Lung microvascular endothelial cell (primary cell): Measurements from ENCODE around the gene ARHGEF10L. TPM values are rescaled to one million over a fixed set of nuclear protein-coding genes. Genes with fewer than 3 reads are reported as not detected.
A peak's percentile ranks its signal among the peaks of the same experiment; 100 is the strongest.

Experiments
- DNase-seq, 2 donors: peaks; one replicate each; pipeline versions ENCODE4 v3.0.0 to v3.0.0-alpha.2; 2010; ENCODE audit warnings: low read depth in 2 of 2
- total RNA-seq: library from RNA; depleted of rRNA; stranded (reverse); fragments of >200 nt; gene quantifications from 2 replicates; pipeline ENCODE4 v1.2.1, GENCODE V29; 2014

ARHGEF10L gene
- total RNA-seq, 1 donor from 2014 or later = 0.20 TPM

GRCh38 chr1:17633654-17634053, 94.2 kb downstream of the ARHGEF10L start:
- DNase-seq = no peak

- no peak for DNase-seq
Measured at GRCh38 chr1:17635276-17635675, 95.8 kb downstream of the ARHGEF10L start.

- DNase-seq = no peak
Measured at GRCh38 chr1:17635811-17636210, 96.3 kb downstream of the ARHGEF10L start.

GRCh38 chr1:17636612-17637011, 97.1 kb downstream of the ARHGEF10L start:
- no peak for DNase-seq

GRCh38 chr1:17637055-17637454, 97.6 kb downstream of the ARHGEF10L start:
- DNase-seq = no peak

GRCh38 chr1:17639703-17640340, 100.3 kb downstream of the ARHGEF10L start:
- DNase-seq = no peak

- DNase-seq = no peak
Measured at GRCh38 chr1:17640393-17640792, 100.9 kb downstream of the ARHGEF10L start.

GRCh38 chr1:17640975-17641374, 101.5 kb downstream of the ARHGEF10L start:
- no peak for DNase-seq

GRCh38 chr1:17642169-17642568, 102.7 kb downstream of the ARHGEF10L start:
- no peak for DNase-seq

- DNase-seq = no peak
Measured at GRCh38 chr1:17642943-17643342, 103.4 kb downstream of the ARHGEF10L start.

- DNase-seq = no peak
Measured at GRCh38 chr1:17643861-17644703, 104.6 kb downstream of the ARHGEF10L start.

GRCh38 chr1:17645068-17645911, 105.8 kb downstream of the ARHGEF10L start:
- no peak for DNase-seq

- no peak for DNase-seq
Measured at GRCh38 chr1:17646444-17647280, 107.2 kb downstream of the ARHGEF10L start.

GRCh38 chr1:17648457-17649145, 109.1 kb downstream of the ARHGEF10L start:
- peak in 1 of 2 donors; percentile 43 for DNase-seq

GRCh38 chr1:17649371-17650106, 110.0 kb downstream of the ARHGEF10L start:
- DNase-seq = no peak

GRCh38 chr1:17653276-17653675, 113.8 kb downstream of the ARHGEF10L start:
- no peak for DNase-seq

- DNase-seq = peak; percentile 49 to 55
Measured at GRCh38 chr1:17653728-17654351, 114.3 kb downstream of the ARHGEF10L start.

GRCh38 chr1:17654519-17654918, 115.0 kb downstream of the ARHGEF10L start:
- DNase-seq = no peak

GRCh38 chr1:17655169-17655568, 115.7 kb downstream of the ARHGEF10L start:
- no peak for DNase-seq
